Activated CD4-positive, alpha-beta T cell treated with anti-CD3 and anti-CD28 coated beads for 48 hours (primary cell): ENCODE results near the gene PRR3.

ENCODE experiments used
- DNase-seq: peaks from one replicate; pipeline ENCODE4 v3.0.0-alpha.2; 2020

PRR3 gene

DNA sequence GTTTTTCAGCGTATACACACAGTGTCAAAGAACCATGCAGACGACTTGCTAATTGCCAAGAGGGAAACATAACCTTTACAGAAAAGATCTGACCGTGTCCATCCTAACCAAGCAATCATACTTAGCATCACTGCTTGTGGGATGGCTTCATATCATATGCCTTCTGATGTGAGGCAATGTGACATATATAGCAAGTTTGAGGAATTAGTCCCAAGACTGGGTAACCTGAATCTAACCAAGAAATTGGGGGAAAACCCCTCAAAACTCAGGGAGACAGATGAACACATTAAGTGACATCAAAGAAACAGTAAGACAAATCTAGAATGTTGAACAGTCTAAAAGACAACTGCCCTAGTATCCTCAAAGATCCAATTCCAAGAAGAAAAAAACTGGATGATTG lies 19.2 kb upstream of the PRR3 start:
- no peak for DNase-seq

- peak; percentile 84 for DNase-seq
Observed at GRCh38 chr6:30541515-30542403, 15.3 kb upstream of the PRR3 start.

- no peak for DNase-seq
Observed at GRCh38 chr6:30542404-30542725, 14.7 kb upstream of the PRR3 start.

- DNase-seq = no peak
Observed at GRCh38 chr6:30542915-30543314, 14.2 kb upstream of the PRR3 start.

GRCh38 chr6:30543821-30544220 lies 13.3 kb upstream of the PRR3 start:
- DNase-seq = no peak

DNA sequence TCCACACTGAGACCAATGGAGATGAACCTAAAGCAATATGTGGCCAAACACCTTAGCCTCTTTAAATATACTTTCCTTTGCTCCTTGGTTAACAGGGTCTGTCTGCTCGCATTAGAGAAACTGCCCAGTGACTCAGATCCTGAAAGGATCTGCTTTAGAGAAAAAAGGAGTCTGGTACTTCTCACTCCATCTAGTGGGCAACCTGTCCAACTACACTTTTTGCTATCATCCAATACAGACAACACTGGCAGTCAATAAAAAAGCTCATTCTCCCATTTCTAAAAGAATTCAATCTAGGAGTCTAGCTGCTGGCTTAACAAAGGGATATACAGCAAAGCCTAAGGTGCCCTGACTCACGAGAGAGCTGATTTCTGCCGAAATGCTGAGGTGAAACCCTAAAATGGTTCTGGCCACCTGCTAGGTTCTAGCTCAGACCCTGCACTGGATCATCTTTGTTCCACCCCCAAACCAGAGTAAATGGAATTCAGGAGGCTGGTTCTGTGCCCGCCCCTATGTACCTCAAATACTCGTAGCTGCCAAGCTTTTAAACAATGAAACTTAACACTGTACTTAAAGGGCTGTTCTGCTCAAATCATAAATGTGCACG lies 12.3 kb upstream of the PRR3 start:
- DNase-seq = no peak

DNA sequence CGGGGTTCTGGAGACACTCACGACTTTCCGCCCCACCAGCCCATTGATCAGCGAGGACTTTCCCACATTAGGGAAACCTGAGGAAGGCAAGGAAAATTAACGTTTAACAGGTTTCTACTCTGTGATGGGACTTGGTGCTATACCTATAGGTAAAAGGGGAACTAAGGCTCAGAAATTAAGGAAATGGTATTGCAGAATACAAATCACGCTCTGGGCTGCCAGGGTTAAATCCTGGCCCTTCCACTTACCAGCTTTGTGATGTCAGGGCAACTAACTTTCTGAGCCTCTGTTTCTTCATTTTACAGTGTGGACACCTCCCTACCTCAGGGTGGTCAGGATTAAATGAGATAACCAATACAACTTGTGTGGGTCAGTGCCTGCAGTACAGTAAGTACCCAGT lies 9.6 kb upstream of the PRR3 start:
- DNase-seq = no peak

DNA sequence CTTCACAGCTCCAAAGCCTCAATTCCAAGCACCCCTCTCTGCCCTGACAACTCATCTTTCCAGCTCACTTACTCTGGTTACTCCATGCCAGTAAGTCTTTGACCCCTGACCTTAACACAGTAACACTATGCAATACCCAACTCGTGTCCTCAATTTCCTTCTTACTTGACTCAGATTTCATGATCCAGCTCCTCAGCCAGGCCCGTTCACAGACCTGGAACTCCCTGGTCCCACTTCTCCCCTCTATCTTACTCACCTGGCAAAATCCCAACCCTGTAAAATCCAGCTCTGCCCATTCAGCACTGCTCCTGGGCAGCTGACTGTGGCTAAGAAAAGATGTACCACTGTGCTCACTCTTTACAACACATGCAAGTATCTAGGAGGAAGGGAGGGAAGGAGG lies 8.7 kb upstream of the PRR3 start:
- no peak for DNase-seq

GRCh38 chr6:30554404-30554803 lies 2.7 kb upstream of the PRR3 start:
- no peak for DNase-seq

DNA sequence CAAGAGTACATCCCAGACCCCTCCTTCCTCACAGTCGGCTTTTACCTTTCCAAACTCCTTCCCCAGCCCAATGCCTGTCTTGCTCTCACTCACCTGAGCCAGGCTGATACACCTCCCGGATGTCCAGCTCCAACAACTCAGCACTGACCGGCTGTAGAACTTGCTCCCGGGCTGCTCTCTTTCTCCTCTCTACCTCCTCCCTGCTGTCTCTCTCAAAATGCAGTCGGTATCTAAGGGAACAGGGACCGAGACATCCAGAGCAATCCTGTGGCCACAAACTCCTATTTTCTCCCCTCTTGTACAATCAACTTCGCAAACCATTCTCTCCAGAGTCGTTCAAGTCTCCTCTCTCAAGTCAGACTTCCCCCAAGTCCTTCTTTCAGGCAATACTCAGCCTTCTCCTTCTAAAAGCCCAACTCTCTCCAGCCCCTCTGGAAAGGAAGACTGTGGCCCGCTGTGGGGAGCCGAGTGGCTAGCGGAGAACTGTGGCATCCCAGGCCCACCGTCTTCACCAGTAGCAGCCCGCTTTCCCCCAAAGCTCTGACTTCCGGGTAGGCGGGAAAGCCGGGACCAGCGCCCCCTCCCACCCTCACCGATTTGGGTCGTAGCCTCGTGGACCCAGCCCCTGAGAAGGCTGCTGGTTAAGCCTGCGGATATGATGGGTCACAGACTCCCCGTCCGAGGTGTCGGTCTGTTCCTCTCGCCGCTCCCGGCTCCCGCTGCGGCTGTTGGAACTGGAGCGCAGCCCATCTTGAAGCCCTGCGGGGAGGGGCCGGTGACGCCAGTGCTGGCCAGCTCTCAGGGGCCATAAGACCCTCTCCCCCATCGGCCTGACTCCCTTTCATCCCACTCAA lies 1.9 kb upstream of the PRR3 start:
- no peak for DNase-seq

- DNase-seq = no peak
Observed at GRCh38 chr6:30555816-30556065, 1.4 kb upstream of the PRR3 start.

- DNase-seq = peak; percentile 100
Observed at GRCh38 chr6:30556066-30556905, 809 bp upstream of the PRR3 start, which contains the start of gene GNL1. Gene GNL1 (minus strand): TSS chr6:30556489. CDS start chr6:30556203, 286 bp downstream.

DNA sequence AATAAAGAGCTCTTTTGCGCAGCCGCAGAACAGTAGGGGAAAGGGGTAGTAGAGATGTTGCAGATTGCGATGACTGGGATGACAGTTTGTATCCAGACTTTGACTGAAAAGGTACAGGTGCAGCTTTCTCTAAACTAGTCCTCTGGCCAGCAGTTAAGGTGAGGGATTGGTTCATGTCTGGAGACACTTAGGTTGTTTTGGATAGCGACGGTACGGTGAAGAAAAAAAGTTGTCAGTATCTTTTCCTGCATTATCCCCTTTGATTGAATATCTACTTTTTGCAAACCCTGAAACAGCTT lies 537 bp downstream of the PRR3 start:
- no peak for DNase-seq

- DNase-seq = no peak
Observed at GRCh38 chr6:30560930-30561329, 3.8 kb downstream of the PRR3 start.

- DNase-seq = no peak
Observed at GRCh38 chr6:30562470-30563425, 5.7 kb downstream of the PRR3 start.

GRCh38 chr6:30564114-30564513 lies 7.0 kb downstream of the PRR3 start:
- no peak for DNase-seq

DNA sequence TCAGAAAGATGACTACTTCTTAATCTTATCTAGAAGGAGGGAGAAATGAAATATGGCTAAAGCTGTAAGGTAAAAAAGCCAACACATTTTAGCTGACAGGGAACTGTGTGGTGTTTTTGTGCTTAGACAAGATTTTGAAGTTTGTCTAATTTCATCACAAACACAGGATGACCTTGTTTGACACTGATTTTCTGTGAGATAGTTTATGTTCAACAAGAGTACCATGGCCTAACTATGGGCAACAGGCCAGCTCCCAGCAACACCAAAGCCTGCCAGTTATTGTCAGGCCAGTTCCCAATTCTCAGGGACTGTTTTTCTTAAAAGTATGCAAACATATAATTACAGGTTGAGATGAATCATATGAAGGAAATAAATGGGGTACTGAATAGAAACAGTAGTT lies 8.7 kb downstream of the PRR3 start:
- no peak for DNase-seq

DNA sequence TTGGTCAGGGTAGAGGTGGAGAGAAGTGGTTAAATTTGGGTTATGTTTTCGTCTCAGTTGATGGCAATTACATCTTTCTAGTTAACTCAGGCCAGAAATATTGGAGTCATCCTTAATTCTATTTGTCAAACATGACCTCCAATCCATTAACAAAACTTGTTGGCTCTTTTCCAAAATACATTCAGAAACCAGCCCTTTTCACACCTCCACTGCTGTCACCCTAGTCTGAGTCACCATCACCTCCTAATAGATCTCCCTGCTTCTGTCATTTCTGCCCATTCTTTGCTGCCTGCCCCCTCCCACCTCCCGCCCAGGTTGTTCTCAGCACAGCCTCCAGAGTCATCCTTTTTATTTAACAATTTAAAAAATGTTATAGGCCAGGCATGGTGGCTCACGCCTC lies 11.2 kb downstream of the PRR3 start:
- DNase-seq = peak; percentile 69

DNA sequence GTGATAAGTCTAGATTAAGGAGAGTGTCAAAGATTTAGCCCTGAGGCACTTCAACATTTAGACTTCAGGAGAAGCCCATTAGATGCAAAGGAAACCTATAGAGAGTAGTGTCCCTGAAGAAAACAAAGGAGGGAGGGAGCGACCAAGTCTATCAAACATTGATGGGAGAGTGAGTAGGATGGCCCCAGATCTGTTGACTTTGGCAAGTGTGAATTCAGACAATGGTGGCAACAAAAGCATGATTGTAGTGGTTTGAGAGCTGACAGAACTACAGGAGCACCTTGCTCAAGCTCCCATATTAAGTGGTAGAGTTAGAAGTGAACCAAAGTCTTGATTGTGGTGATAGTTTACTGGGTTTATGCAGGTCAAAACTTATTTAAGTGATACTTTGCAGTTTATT lies 13.2 kb downstream of the PRR3 start:
- DNase-seq = no peak

- DNase-seq = no peak
Observed at GRCh38 chr6:30570740-30571074, 13.6 kb downstream of the PRR3 start.

- peak; percentile 100 for DNase-seq
Observed at GRCh38 chr6:30571075-30571761, 14.1 kb downstream of the PRR3 start, which contains the start of gene ABCF1. Gene ABCF1 (plus strand): TSS chr6:30571442. CDS start chr6:30571488, 46 bp downstream.

DNA sequence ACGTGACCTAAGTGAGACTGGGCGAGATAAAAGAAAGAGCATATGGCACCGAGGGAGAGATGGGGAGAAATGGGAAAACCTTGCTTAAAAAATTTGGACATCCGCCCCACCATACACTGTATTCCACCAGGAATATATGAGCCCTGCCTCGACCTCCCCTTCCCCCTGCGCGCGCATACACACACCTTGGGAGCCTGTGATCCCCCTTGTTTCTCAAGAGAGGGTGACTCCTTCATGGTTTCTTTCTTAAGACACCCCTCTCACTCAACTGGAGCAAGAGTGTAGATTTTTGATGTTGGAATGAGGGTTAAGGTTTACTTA lies 14.6 kb downstream of the PRR3 start:
- DNase-seq = no peak
